Lower lobe of right lung (tissue), 2 donors: ENCODE data around the gene KRT1. TPM values are rescaled to one million over a fixed set of nuclear protein-coding genes. Genes with fewer than 3 reads are reported as not detected.

Source experiments
- ATAC-seq, 2 donors: fragments of 200-7000 bp; cut with Tn5 transposase; one replicate each; pipeline ENCODE4 v1.9.1; 2020 to 2022; ENCODE audit warnings: mild to moderate bottlenecking in 2 of 2, moderate library complexity in 2 of 2
- DNase-seq: peaks from one replicate; pipeline ENCODE4 v3.0.0-alpha.2; 2020
- H3K27ac ChIP-seq: fragments of 200-600 bp; one replicate; pipeline ENCODE4 v1.8.0; 2022
- H3K27me3 ChIP-seq: fragments of 200-600 bp; one replicate; pipeline ENCODE4 v1.8.0; 2022; ENCODE audit warnings: low read depth
- H3K36me3 ChIP-seq: fragments of 200-600 bp; one replicate; pipeline ENCODE4 v1.8.0; 2022; ENCODE audit warnings: mild to moderate bottlenecking
- H3K4me1 ChIP-seq: fragments of 200-600 bp; one replicate; pipeline ENCODE4 v1.8.0; 2022
- H3K4me3 ChIP-seq: fragments of 200-600 bp; one replicate; pipeline ENCODE4 v1.8.0; 2022; ENCODE audit warnings: mild to moderate bottlenecking
- H3K9me3 ChIP-seq: fragments of 200-600 bp; one replicate; pipeline ENCODE4 v1.8.0; 2022
- CTCF ChIP-seq: fragments of 200-600 bp; IDR thresholded peaks from one replicate; pipeline ENCODE4 v1.8.0; 2022; ENCODE audit warnings: antibody characterized with exemption, mild to moderate bottlenecking
- intact Hi-C: fragments of 100-400 bp; cut with DNase I; formaldehyde crosslinking; loops from one replicate; pipeline ENCODE4 v1.11.0; 2022
- total RNA-seq: library from RNA; stranded (reverse); fragmentation: NEBNext Ultra II Directional; extraction: Animal tissue kit (Norgen Biotek cat#: 25700); gene quantifications from one replicate; pipeline ENCODE4 v1.2.1, GENCODE V29; 2021
- donor health status: DM: no; HTN: yes; CAD: no; lungs with severe emphysema.

KRT1 gene
- total RNA-seq, 1 donor from 2014 or later, result 1.3 TPM

- Histone ChIP-seq H3K27me3 (peaks cover 58% of the 10 kb centered on the region), H3K9me3 (no peaks in the 10 kb centered on the region), H3K4me1 (peaks cover 9% of the 10 kb centered on the region), H3K4me3 (peak overlapping the region; percentile 41), H3K36me3 (no peaks in the 10 kb centered on the region), H3K27ac (no peak overlapping the region)
- intact Hi-C loops, result no loop called here
- ATAC-seq (no peak), DNase-seq (no peak)
- no peak for TF ChIP-seq CTCF
Observed at GRCh38 chr12:52690351-52691075, 10.3 kb upstream of the KRT1 start.

- H3K36me3 ChIP-seq, result no peaks in the 10 kb centered on the region
- DNase-seq (no peak), ATAC-seq (no peak)
- H3K27me3 ChIP-seq, result peaks cover 64% of the 10 kb centered on the region
- H3K9me3 ChIP-seq, result no peaks in the 10 kb centered on the region
- intact Hi-C loops, result no loop called here
- peaks cover 9% of the 10 kb centered on the region for H3K4me1 ChIP-seq
- no peak overlapping the region for H3K27ac ChIP-seq
- no peak overlapping the region for H3K4me3 ChIP-seq
- no peak for TF ChIP-seq CTCF
Observed at GRCh38 chr12:52689936-52690335, 9.7 kb upstream of the KRT1 start.

- H3K27ac ChIP-seq, result no peak overlapping the region
- H3K9me3 ChIP-seq, result no peaks in the 10 kb centered on the region
- peaks cover 9% of the 10 kb centered on the region for H3K4me1 ChIP-seq
- DNase-seq (no peak), ATAC-seq (no peak)
- H3K27me3 ChIP-seq, result peaks cover 60% of the 10 kb centered on the region
- no peaks in the 10 kb centered on the region for H3K36me3 ChIP-seq
- TF ChIP-seq CTCF, result no peak
- no peak overlapping the region for H3K4me3 ChIP-seq
- intact Hi-C loops, result no loop called here
Observed at GRCh38 chr12:52689239-52689638, 9.0 kb upstream of the KRT1 start.

GRCh38 chr12:52688481-52688880 lies 8.3 kb upstream of the KRT1 start:
- Histone ChIP-seq H3K27me3 (peaks cover 59% of the 10 kb centered on the region), H3K27ac (no peak overlapping the region), H3K4me1 (peaks cover 9% of the 10 kb centered on the region), H3K9me3 (no peaks in the 10 kb centered on the region), H3K36me3 (no peaks in the 10 kb centered on the region), H3K4me3 (no peak overlapping the region)
- DNase-seq (no peak), ATAC-seq (no peak)
- intact Hi-C loops, result no loop called here
- no peak for TF ChIP-seq CTCF

GRCh38 chr12:52687497-52688385 lies 7.5 kb upstream of the KRT1 start:
- peaks cover 59% of the 10 kb centered on the region for H3K27me3 ChIP-seq
- no peaks in the 10 kb centered on the region for H3K36me3 ChIP-seq
- DNase-seq (no peak), ATAC-seq (peak in 1 of 2 donors; percentile 23)
- peaks cover 9% of the 10 kb centered on the region for H3K4me1 ChIP-seq
- H3K9me3 ChIP-seq, result no peaks in the 10 kb centered on the region
- H3K4me3 ChIP-seq, result no peak overlapping the region
- intact Hi-C loops, result no loop called here
- no peak overlapping the region for H3K27ac ChIP-seq
- TF ChIP-seq CTCF, result no peak
